ENCODE measurements around the gene MARF1. TPM values are rescaled to one million over a fixed set of nuclear protein-coding genes. Genes with fewer than 3 reads are reported as not detected.

The MARF1 gene
- total RNA-seq, 4 donors from 2014 or later = 16.8 to 33.8 (median 19.2) TPM

DNA sequence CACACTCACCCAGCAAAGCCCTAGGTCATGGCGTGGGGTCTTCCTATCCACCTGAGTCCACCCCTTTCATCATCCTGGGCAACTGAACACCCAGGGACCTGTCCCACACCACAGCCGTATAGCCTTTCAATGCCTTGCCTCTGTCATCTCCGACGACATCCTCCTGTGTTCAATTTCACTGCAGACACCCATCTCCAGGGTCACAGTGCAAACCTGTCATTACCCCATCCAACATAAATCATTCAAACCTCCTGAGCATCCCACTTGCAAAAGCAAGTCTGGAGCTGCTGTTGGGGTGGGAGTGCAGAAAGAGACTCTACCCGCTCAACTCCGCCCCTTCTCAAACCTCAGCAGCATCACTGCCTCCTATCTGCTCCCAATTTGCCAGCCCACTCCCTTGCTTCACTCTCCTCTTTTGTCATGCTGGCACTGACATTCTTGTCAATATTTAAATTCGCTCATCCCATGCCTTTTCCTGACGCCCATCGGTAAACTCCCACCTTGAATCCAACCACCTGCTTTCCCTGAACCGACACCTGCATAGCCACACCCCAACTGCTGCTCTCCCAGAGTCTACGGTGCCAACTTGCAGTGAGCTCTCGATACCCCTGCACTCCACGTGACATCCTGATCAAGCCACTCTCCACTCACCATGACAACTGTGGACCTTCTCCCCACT lies 37.0 kb downstream of the MARF1 start:
- no peaks in the 10 kb centered on the region for H3K9me3 ChIP-seq
- H3K27ac ChIP-seq = no peak overlapping the region
- no peak overlapping the region for H3K4me3 ChIP-seq
- peaks cover 0 to 27% (median 4%) of the 10 kb centered on the region in 3 donors for H3K4me1 ChIP-seq
- no peak for TF ChIP-seq POLR2A (IDR thresholded peaks at IDR 0.05)
- TF ChIP-seq, protein P1, sequence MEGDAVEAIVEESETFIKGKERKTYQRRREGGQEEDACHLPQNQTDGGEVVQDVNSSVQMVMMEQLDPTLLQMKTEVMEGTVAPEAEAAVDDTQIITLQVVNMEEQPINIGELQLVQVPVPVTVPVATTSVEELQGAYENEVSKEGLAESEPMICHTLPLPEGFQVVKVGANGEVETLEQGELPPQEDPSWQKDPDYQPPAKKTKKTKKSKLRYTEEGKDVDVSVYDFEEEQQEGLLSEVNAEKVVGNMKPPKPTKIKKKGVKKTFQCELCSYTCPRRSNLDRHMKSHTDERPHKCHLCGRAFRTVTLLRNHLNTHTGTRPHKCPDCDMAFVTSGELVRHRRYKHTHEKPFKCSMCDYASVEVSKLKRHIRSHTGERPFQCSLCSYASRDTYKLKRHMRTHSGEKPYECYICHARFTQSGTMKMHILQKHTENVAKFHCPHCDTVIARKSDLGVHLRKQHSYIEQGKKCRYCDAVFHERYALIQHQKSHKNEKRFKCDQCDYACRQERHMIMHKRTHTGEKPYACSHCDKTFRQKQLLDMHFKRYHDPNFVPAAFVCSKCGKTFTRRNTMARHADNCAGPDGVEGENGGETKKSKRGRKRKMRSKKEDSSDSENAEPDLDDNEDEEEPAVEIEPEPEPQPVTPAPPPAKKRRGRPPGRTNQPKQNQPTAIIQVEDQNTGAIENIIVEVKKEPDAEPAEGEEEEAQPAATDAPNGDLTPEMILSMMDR (IDR thresholded peaks at IDR 0.05) = no peak
- peaks cover 13 to 100% (median 29%) of the 10 kb centered on the region in 3 donors for H3K36me3 ChIP-seq
- no peak for DNase-seq
- WGBS, 2 donors = 68 to 73% methylated on average over 13 of the region's 13 CpGs
- H3K27me3 ChIP-seq = no peaks in the 10 kb centered on the region
- intact Hi-C loops (cut with DNase I) = no loop called here

DNA sequence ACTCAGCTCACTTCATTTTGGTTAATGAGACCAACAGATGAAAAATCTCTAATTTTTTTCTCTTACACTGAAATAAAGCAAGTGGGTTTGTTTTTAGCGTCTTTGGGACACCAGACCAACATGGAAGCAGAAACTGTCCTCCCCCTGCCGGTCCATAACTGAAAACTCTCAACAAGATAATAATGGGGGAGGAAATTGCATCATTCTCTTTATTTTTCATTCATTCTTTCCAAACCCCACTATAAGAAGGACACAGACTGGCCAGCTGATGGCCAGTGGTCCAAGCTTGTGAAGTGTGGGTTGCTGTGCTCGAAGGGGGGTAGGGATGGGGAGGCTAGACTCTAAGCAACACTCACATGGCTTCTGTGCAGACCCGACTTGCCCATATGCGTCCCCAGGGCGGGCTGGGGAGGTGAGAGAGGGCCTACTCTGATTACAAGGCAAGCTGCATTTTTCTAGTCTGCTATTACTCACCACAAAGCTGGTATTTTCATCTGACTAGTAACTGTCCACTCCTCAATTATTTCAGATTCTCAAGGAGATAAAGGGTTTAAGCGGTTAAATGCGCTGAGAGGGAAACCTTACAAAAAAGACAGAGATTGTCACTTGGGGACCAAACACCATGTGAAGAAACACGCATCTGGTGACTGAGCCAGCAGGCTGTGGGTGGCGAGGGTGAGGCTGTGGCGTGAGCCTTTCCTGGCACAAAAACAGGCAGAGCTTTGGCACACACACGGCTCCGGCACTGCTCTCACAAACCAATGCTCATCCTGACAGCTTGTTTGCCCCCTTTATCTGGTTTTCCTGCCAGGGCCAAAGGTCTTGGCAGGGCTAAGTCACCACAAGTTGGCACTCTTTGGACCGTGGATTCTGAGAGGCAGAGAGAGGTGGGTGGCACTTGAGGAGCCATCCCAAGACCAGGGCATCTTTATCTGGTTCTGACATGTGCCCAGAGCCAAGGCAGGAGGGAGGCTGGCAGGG lies 38.2 kb downstream of the MARF1 start:
- no peak for DNase-seq
- WGBS, 2 donors = 63 to 76% methylated on average over 8 to 14 of the region's 14 CpGs
- H3K4me1 ChIP-seq = peaks cover 0 to 27% (median 4%) of the 10 kb centered on the region in 3 donors
- TF ChIP-seq, protein P1 (IDR thresholded peaks at IDR 0.05) = no peak
- no peak for TF ChIP-seq POLR2A (IDR thresholded peaks at IDR 0.05)
- no peaks in the 10 kb centered on the region for H3K9me3 ChIP-seq
- H3K4me3 ChIP-seq = no peak overlapping the region
- H3K27me3 ChIP-seq = no peaks in the 10 kb centered on the region
- H3K27ac ChIP-seq = no peak overlapping the region
- peaks cover 9 to 100% (median 36%) of the 10 kb centered on the region in 3 donors for H3K36me3 ChIP-seq
- intact Hi-C loops (cut with DNase I) = no loop called here

DNA sequence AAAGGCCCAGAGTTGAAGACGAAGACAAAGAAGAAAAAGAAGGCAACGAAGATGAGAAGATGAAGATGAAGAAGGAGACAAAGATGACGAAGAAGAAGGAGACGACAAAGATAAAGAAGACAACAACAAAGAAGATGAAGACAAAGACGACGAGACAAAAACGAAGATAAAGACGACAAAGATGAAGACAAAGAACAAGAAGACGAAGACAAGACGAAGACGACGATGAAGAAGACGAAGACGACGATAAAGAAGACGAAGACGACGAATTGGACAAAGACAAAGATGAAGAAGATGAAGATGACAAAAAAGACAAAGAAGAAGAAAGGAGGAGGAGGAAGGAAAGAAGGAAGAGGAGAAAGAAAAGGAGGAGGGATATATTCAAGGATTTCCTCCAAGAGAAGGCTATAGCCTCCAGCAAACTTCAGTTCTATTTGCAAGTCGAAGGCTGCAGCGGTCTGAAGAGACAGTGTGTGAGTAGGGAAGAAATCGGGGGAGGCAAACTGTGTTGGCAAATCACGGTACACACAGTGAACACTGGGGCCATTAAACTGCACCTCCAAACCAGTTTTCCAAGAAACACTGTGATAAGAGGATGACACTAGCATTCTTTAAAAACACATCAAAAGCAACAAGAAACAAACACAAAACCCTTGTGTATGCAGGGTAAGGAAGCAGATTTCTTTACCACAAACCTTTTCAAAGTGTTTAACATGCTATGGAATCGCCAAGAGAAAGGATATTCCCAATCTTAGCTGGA lies 40.5 kb downstream of the MARF1 start:
- TF ChIP-seq, protein P1 (IDR thresholded peaks at IDR 0.05) = no peak
- Histone ChIP-seq H3K4me3 (no peak overlapping the region), H3K4me1 (peaks cover 0 to 19% (median 4%) of the 10 kb centered on the region in 3 donors), H3K27ac (no peak overlapping the region), H3K9me3 (no peaks in the 10 kb centered on the region), H3K27me3 (no peaks in the 10 kb centered on the region), H3K36me3 (peaks cover 9 to 100% (median 54%) of the 10 kb centered on the region in 3 donors)
- no peak for DNase-seq
- intact Hi-C loops (cut with DNase I) = no loop called here
- WGBS, 2 donors = 93 to 95% methylated on average over 23 of the region's 23 CpGs

DNA sequence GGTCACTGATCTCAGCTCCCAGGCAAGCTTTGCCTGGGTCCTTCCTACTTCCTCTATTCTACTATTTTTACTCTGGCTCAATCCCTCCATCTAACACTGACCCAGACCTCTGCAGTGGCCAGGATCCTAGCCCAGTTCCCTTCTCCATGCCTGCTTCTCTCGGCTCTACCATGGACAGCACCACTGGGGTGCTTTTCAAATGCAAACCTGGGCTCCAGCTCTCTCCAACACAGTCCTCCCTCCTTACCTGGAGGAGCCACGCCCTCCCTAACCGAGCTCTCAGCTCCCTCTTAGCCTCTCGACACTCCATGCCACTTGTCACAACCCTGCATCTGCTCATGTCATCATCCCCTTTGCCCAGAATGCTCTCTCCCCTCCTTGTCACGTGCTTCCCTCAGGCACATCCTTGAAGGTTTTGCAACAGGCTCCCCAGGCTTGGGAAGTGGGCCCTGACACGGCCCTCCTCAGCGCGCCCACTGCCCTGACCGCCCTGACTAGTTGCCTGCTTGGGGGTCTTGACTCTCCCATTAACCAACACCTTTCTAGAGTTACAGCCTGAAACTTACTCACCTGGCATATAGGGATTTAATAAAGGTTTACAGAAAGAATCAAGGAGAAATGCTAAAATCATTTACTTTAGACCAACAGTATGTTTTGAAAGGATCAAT lies 41.6 kb downstream of the MARF1 start:
- no peak for DNase-seq
- TF ChIP-seq, protein P1 (IDR thresholded peaks at IDR 0.05) = no peak
- no peak for TF ChIP-seq POLR2A (IDR thresholded peaks at IDR 0.05)

More for the DNA sequence above, 41.6 kb downstream of the MARF1 start:
- WGBS, 2 donors = 86 to 90% methylated on average over 9 of the region's 9 CpGs
- intact Hi-C loops (cut with DNase I) = no loop called here
- Histone ChIP-seq H3K27ac (no peak overlapping the region), H3K4me3 (no peak overlapping the region), H3K9me3 (no peaks in the 10 kb centered on the region), H3K36me3 (peaks cover 9 to 100% (median 58%) of the 10 kb centered on the region in 3 donors), H3K4me1 (peaks cover 0 to 10% (median 4%) of the 10 kb centered on the region in 3 donors), H3K27me3 (no peaks in the 10 kb centered on the region)

Data from esophagus squamous epithelium (tissue), 5 donors.